ENCODE results near the gene GABPB2. TPM values are rescaled to one million over a fixed set of nuclear protein-coding genes. Genes with fewer than 3 reads are reported as not detected.

Gene GABPB2
- total and polyA plus RNA-seq, 10 donors: 3.0 to 22.8 (median 14.6) TPM

GRCh38 chr1:151143986-151144385 is 73.4 kb downstream of the GABPB2 start:
- H3K27ac ChIP-seq: no peak overlapping the region
- TF ChIP-seq POLR2AphosphoS5 (IDR thresholded peaks at IDR 0.05) (no peak), CTCF (IDR thresholded peaks at IDR 0.05 in 8 of 11, conservative IDR thresholded peaks at IDR 0.05 in 3 of 11) (no peak), POLR2A (IDR thresholded peaks at IDR 0.05) (no peak)
- H3K9me3 ChIP-seq: no peaks in the 10 kb centered on the region
- 55 to 79% (median 66%) methylated on average over 4 to 5 of the region's 5 CpGs for WGBS, 5 donors
- H3K27me3 ChIP-seq (replicated peaks in 1 of 7): peaks cover 0 to 18% (median 8%) of the 10 kb centered on the region in 7 donors
- intact Hi-C loops (cut with DNase I; ENCODE audit: low total_unique reads): no loop called here
- H3K4me1 ChIP-seq: peaks cover 6 to 42% (median 20%) of the 10 kb centered on the region in 6 donors
- no peak for DNase-seq
- H3K4me3 ChIP-seq: no peak overlapping the region
- H3K36me3 ChIP-seq: no peaks in the 10 kb centered on the region

- DNase-seq: no peak
- Histone ChIP-seq H3K4me3 (peak overlapping the region in 2 of 8 donors; percentile 87 to 89), H3K9me3 (no peaks in the 10 kb centered on the region), H3K4me1 (peaks cover 6 to 42% (median 20%) of the 10 kb centered on the region in 6 donors), H3K27ac (no peak overlapping the region), H3K36me3 (no peaks in the 10 kb centered on the region), H3K27me3 (replicated peaks in 1 of 7) (peaks cover 0 to 18% (median 8%) of the 10 kb centered on the region in 7 donors)
- WGBS, 5 donors: 73 to 82% (median 78%) methylated on average over 7 of the region's 7 CpGs
- TF ChIP-seq POLR2AphosphoS5 (IDR thresholded peaks at IDR 0.05): no peak
- TF ChIP-seq POLR2A (IDR thresholded peaks at IDR 0.05): no peak
- TF ChIP-seq CTCF (IDR thresholded peaks at IDR 0.05 in 8 of 11, conservative IDR thresholded peaks at IDR 0.05 in 3 of 11): no peak
- intact Hi-C loops (cut with DNase I; ENCODE audit: low total_unique reads): no loop called here
Measured at GRCh38 chr1:151144474-151145303, 74.1 kb downstream of the GABPB2 start.

- no peaks in the 10 kb centered on the region for H3K36me3 ChIP-seq
- H3K27ac ChIP-seq: peak overlapping the region in 2 of 8 donors; percentile 68 to 78
- peak; percentile 79 for DNase-seq
- intact Hi-C loops (cut with DNase I; ENCODE audit: low total_unique reads): no loop called here
- 26 to 45% (median 30%) methylated on average over 27 to 43 of the region's 43 CpGs for WGBS, 5 donors
- peak overlapping the region; percentile 64 to 90 (median 80) for H3K4me3 ChIP-seq
- no peak for TF ChIP-seq POLR2A (IDR thresholded peaks at IDR 0.05)
- TF ChIP-seq POLR2AphosphoS5 (IDR thresholded peaks at IDR 0.05): no peak
- TF ChIP-seq CTCF (IDR thresholded peaks at IDR 0.05 in 8 of 11, conservative IDR thresholded peaks at IDR 0.05 in 3 of 11): no peak
- H3K27me3 ChIP-seq (replicated peaks in 1 of 7): peaks cover 0 to 18% (median 8%) of the 10 kb centered on the region in 7 donors
- H3K9me3 ChIP-seq: no peaks in the 10 kb centered on the region
- peaks cover 6 to 42% (median 20%) of the 10 kb centered on the region in 6 donors for H3K4me1 ChIP-seq
Measured at GRCh38 chr1:151145304-151146071, 74.9 kb downstream of the GABPB2 start.

- peak overlapping the region in 7 of 8 donors; percentile 48 to 78 (median 68) for H3K27ac ChIP-seq
- H3K4me3 ChIP-seq: peak overlapping the region; percentile 64 to 90 (median 80)
- peaks cover 0 to 18% (median 8%) of the 10 kb centered on the region in 7 donors for H3K27me3 ChIP-seq (replicated peaks in 1 of 7)
- intact Hi-C loops (cut with DNase I; ENCODE audit: low total_unique reads): no loop called here
- TF ChIP-seq CTCF (IDR thresholded peaks at IDR 0.05 in 8 of 11, conservative IDR thresholded peaks at IDR 0.05 in 3 of 11): no peak
- no peak for TF ChIP-seq POLR2A (IDR thresholded peaks at IDR 0.05)
- no peak for TF ChIP-seq POLR2AphosphoS5 (IDR thresholded peaks at IDR 0.05)
- H3K9me3 ChIP-seq: no peaks in the 10 kb centered on the region
- DNase-seq: no peak
- H3K4me1 ChIP-seq: peaks cover 6 to 42% (median 20%) of the 10 kb centered on the region in 6 donors
- no peaks in the 10 kb centered on the region for H3K36me3 ChIP-seq
- 0 to 3% (median 1%) methylated on average over 15 to 26 of the region's 26 CpGs for WGBS, 5 donors
Measured at GRCh38 chr1:151146072-151146411, 75.5 kb downstream of the GABPB2 start.

Data from spleen (tissue), 11 donors.